Fibroblast of lung (primary cell): ENCODE data around the gene DLG2.

Experiments used
- EZH2 ChIP-seq: IDR thresholded peaks from 2 replicates; pipeline ENCODE4 v1.5.1; 2012; ENCODE audit warnings: low read length, control low read depth, mild to moderate bottlenecking; ENCODE audit errors: missing control alignments
- TF ChIP-seq, protein P1 (sequence below), 2 donors: IDR thresholded peaks in 1 of 2; conservative IDR thresholded peaks in 1 of 2; 1 replicate in 1 of 2; 2 replicates in 1 of 2; pipeline ENCODE4 v1.5.1; 2011 to 2012; ENCODE audit warnings: low read length in 2 of 2, control low read depth in 1 of 2, inconsistent platforms in 1 of 2, low read depth in 1 of 2, mild to moderate bottlenecking in 1 of 2

DNA sequence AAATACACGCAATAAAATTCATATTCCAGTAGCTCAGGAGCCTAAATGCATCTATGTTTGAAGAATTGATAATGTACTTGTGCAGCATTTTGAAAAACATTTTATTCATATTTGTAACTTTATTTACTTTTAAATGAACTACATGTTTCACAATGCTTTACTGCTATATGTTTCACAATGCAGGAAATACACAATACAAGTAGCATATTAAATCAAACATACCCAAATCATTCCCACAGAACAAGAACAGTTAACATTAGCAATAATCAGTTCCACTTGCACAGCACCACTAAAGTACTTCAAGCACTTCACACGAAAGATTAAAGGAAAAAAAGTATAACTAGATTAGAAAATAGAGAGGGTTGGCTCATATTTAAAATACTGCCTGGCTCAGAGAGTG, 1997.4 kb downstream of the DLG2 start:
- TF ChIP-seq, protein P1, sequence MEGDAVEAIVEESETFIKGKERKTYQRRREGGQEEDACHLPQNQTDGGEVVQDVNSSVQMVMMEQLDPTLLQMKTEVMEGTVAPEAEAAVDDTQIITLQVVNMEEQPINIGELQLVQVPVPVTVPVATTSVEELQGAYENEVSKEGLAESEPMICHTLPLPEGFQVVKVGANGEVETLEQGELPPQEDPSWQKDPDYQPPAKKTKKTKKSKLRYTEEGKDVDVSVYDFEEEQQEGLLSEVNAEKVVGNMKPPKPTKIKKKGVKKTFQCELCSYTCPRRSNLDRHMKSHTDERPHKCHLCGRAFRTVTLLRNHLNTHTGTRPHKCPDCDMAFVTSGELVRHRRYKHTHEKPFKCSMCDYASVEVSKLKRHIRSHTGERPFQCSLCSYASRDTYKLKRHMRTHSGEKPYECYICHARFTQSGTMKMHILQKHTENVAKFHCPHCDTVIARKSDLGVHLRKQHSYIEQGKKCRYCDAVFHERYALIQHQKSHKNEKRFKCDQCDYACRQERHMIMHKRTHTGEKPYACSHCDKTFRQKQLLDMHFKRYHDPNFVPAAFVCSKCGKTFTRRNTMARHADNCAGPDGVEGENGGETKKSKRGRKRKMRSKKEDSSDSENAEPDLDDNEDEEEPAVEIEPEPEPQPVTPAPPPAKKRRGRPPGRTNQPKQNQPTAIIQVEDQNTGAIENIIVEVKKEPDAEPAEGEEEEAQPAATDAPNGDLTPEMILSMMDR (conservative IDR thresholded peaks at IDR 0.05 in 1 of 2, IDR thresholded peaks at IDR 0.05 in 1 of 2; ENCODE audit: low read depth in 1 of 2, low read length in 2 of 2), result no peak
- no peak for TF ChIP-seq EZH2
